Measurements from ENCODE around the gene PRKCD. TPM values are rescaled to one million over a fixed set of nuclear protein-coding genes. Genes with fewer than 3 reads are reported as not detected.

The PRKCD gene
- total and polyA plus RNA-seq, 9 of the 15 experiments (the other 6 are each of a cell fraction or from before 2014, with no cell fraction given): 2.5 to 19.5 (median 6.1) TPM

DNA sequence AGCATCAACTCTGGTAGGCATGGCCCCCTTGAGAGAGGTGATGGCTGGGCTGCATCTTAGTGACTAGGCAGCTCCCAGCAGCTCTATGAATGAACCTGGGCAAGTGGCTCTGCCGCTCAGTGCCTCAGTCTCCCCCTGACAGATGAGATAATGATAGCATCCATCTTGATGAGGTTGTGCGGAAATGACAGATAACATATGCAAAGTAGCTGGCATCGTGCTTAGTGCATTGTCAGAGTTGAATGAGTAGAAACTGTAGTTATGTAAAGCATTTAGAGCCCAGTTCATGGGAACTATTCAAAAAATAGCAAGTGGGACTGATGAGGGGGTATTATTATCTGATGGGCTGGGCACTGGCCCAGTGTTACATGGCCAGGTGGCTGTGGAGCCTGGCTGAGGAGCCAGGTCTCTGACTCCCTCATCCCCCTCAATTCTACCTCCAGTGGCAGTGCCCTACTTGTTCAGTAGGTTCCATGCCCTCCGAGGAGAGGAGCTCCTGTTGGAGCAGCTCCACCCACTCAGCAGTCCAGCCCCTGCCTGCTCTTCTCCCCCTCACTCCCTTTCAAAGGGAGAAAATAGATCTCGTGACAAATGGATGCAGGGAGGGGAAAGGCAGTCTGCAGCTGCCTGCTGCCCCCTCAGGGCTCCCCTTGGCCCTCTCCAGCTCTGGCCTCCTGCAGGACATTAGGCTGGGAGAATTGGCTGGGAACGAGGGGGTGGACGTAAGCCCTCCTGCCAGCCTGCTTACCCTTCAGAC, 6.6 kb downstream of the PRKCD start:
- H3K4me1 ChIP-seq (replicated peaks in 1 of 2; ENCODE audit: control insufficient read depth in 2 of 2, insufficient read depth in 2 of 2, low read length in 2 of 2): peaks cover 15 to 36% of the 10 kb centered on the region in 2 experiments; a peak in 4 of 5 replicates
- intact Hi-C loops (cut with micrococcal nuclease) (no loop called here), in situ Hi-C loops (cut with MboI) (no loop called here)
- H3K79me2 ChIP-seq (ENCODE audit: control insufficient read depth, insufficient read depth, low read length): peaks cover 5% of the 10 kb centered on the region
- H3K9me3 ChIP-seq (replicated peaks; ENCODE audit: control insufficient read depth, insufficient read depth, low read depth, low read length): no peaks in the 10 kb centered on the region
- no peak overlapping the region for H3K4me2 ChIP-seq (ENCODE audit: insufficient read depth, low read length)
- DNase-seq (ENCODE audit: extremely low read depth in 1 of 4, low spot score in 3 of 4) (no peak), FAIRE-seq (no peak), ATAC-seq (no peak)
- WGBS (ENCODE audit: insufficient coverage, low coverage, missing lambda C conversion rate): 61% methylated on average over 6 of the region's 7 CpGs
- peak overlapping the region in 1 of 2 experiments; percentile 82; a peak in 2 of 4 replicates for H3K9ac ChIP-seq (ENCODE audit: insufficient read depth in 1 of 2, low read depth in 2 of 2, low read length in 2 of 2)
- H3K27ac ChIP-seq (ENCODE audit: extremely low read depth, low read depth, low read length): no peak overlapping the region
- peaks cover 6% of the 10 kb centered on the region; the same call in 1 of the 3 replicates for H3K36me3 ChIP-seq (ENCODE audit: control insufficient read depth, insufficient read depth, low read length)
- H4K20me1 ChIP-seq (replicated peaks; ENCODE audit: control insufficient read depth, insufficient read depth, low read length): peaks cover 9% of the 10 kb centered on the region
- no peak overlapping the region for H2AFZ ChIP-seq (ENCODE audit: low read depth, low read length)
- POLR2A ChIA-PET: interaction anchor here (0.6 to 1.0 kb wide), 3 partner anchors 28 to 715 kb away, joined by 3 to 4 read pairs (median 4); no protein-coding TSS in a partner anchor
- H3K4me3 ChIP-seq: no peak overlapping the region
- peaks cover 4% of the 10 kb centered on the region for H3K9me1 ChIP-seq (ENCODE audit: control insufficient read depth, insufficient read depth, low read length)
- H3K27me3 ChIP-seq (ENCODE audit: control insufficient read depth in 2 of 2, insufficient read depth in 2 of 2, low read length in 2 of 2): no peaks in the 10 kb centered on the region
- BruUV-seq (replicated peaks): no TSS peak
- CTCF ChIA-PET (ENCODE audit: low intra/inter-chr PET ratio): no interaction called here
- no peak for TF ChIP-seq SIX5 (IDR thresholded peaks at IDR 0.05; ENCODE audit: borderline replicate concordance in 1 of 2, insufficient read depth in 1 of 2, low read depth in 1 of 2, low read length in 2 of 2)
- peak; percentile 7; the same call in 1 of the 2 replicates for TF ChIP-seq GABPB1 (CRISPR knock-in tag; IDR thresholded peaks at IDR 0.05)

GRCh38 chr3:53168175-53168923, 7.3 kb downstream of the PRKCD start:
- in situ Hi-C loops (cut with MboI) (no loop called here), intact Hi-C loops (cut with micrococcal nuclease) (no loop called here)
- Histone ChIP-seq H2AFZ (ENCODE audit: low read depth, low read length) (no peak overlapping the region), H3K27ac (ENCODE audit: extremely low read depth, low read depth, low read length) (no peak overlapping the region), H3K9me3 (replicated peaks; ENCODE audit: control insufficient read depth, insufficient read depth, low read depth, low read length) (no peaks in the 10 kb centered on the region), H3K4me2 (ENCODE audit: insufficient read depth, low read length) (no peak overlapping the region), H3K9me1 (ENCODE audit: control insufficient read depth, insufficient read depth, low read length) (peaks cover 2% of the 10 kb centered on the region), H3K27me3 (ENCODE audit: control insufficient read depth in 2 of 2, insufficient read depth in 2 of 2, low read length in 2 of 2) (no peaks in the 10 kb centered on the region), H3K79me2 (ENCODE audit: control insufficient read depth, insufficient read depth, low read length) (no peaks in the 10 kb centered on the region; the same call in 2 of the 3 replicates), H3K36me3 (ENCODE audit: control insufficient read depth, insufficient read depth, low read length) (peaks cover 6% of the 10 kb centered on the region; the same call in 1 of the 3 replicates), H3K9ac (ENCODE audit: insufficient read depth in 1 of 2, low read depth in 2 of 2, low read length in 2 of 2) (peak overlapping the region in 1 of 2 experiments; percentile 64; a peak in 2 of 4 replicates), H3K4me3 (no peak overlapping the region), H3K4me1 (replicated peaks in 1 of 2; ENCODE audit: control insufficient read depth in 2 of 2, insufficient read depth in 2 of 2, low read length in 2 of 2) (peaks cover 8 to 29% of the 10 kb centered on the region in 2 experiments; a peak in 4 of 5 replicates), H4K20me1 (replicated peaks; ENCODE audit: control insufficient read depth, insufficient read depth, low read length) (peaks cover 8% of the 10 kb centered on the region)
- DNase-seq (ENCODE audit: extremely low read depth in 1 of 4, low spot score in 3 of 4): no peak
- CTCF ChIA-PET (ENCODE audit: low intra/inter-chr PET ratio): no interaction called here
- no peak for FAIRE-seq
- POLR2A ChIA-PET: no interaction called here
- no peak for ATAC-seq
- 85% methylated on average over 11 of the region's 15 CpGs for WGBS (ENCODE audit: insufficient coverage, low coverage, missing lambda C conversion rate)
- no TSS peak for BruUV-seq (replicated peaks)
- TF ChIP-seq POLR2AphosphoS2 (IDR thresholded peaks at IDR 0.05; ENCODE audit: low read length): no peak
